Measurements from ENCODE around the gene ATXN1.

The ATXN1 gene

DNA sequence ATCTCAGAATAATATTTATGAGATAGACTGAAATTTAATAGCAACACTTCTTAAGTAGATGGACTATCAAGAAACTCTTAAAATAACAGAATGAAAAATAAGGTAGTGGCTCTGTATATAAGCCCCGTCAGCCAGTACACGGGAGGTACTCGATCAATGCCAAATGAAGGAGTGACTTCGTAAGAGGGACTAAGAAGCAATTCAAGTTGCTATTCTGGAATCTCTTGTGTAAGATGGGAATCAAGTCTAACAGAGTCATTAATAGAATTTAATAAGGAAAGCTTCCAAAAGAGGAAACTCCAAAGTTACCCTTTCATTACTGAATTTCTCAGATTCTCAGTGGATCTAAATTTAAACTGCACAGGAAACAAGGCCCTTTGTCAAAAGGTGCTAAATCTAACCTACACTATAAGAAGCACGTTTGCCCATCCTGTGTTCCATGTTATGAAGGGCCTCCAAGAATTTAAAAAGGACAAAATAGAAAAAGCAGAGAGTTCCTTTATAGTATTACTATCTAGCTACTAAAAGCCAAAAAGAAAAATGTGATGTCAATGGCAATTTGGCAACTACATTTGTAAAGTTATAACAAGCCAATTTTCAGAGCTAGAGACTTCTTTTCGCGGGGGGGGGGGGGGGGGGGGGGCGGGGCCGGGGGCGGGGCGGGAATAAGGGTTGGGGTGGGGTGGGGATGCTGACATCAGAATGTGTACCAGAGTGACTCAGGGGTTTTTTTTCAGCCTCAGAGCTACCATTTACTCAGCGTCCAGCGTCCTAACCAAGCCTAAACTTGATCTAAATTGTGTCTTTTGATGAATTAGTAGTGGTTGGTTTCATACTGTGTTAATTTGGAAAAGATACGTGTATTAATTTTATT is 322.3 kb downstream of the ATXN1 start:
- no peak for DNase-seq (ENCODE audit: low spot score)

DNA sequence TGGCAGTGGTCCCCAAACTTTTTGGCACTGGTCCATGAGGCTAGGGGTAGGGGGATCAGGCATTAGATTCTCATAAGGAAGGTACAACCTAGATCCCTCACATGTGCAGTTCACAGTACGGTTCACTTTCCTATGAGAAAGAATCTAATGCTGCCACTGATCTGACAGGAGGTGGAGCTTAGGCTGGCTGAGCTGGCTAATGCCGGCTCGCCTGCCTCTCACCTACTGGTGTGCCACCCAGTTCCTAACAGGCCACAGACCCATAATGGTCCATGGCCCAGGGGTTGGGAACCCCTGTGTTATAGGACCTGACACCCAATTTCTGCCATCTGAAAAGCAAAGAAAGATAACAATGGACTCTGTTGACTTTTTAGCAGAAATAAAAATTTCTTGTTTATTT is 323.3 kb downstream of the ATXN1 start:
- no peak for DNase-seq (ENCODE audit: low spot score)

DNA sequence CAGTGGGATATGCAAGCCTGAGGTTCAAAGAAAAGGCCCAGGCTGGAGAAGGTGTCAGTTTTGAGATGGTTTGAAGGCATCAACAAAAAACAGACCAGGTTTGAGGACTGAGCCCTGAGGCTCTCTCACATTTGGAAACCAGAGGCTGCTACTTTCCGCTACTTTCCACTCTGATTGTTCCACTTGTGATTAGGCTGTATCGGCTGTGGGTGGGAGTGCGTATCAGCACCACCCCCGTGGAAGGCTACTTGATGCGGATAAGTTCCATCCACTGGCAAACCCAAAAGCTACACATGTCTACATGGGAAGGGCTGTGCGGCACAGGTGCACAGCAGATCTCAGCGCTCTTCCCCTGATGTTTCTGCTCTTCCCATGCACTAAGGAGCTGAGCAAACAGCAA is 324.2 kb downstream of the ATXN1 start:
- DNase-seq (ENCODE audit: low spot score), result no peak

DNA sequence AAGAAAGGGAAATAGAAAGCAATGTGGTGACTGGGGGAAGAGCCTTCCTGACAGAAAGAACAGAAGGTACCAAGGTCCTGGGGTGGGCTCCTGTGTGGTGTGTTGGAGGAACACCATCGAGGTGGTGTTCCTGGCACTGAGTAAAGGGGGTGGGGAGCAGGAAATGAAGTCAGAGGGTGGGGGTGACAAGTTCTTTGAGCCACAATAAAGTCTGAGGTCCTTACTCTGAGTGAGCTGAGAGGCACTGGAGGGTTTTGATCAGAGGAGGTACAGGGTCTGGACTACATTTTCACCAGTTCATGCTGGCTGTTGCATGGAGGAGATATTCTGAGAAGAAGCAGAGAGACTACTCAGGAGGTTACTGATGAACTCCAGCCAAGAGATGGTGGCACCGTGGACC is 324.7 kb downstream of the ATXN1 start:
- no peak for DNase-seq (ENCODE audit: low spot score)

DNA sequence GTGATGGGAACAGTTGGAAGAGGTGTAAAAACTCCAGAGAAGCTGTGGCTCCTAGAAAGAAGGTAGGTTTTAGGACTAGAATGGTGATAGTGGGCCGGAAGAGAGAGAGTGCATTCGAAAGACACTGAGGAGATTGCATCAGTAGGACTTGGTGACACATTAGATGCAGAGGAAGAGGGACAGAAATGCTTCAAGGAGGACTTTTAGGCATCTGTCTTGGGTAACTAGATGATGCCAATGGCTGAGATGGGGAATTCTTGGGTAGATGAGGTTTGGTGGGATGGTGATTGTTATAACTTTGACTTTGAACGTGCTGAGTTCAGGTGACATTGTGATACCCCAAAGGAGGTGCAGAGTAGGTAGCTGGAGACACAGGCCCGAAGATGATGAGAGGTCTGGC is 326.4 kb downstream of the ATXN1 start:
- DNase-seq (ENCODE audit: low spot score), result no peak

DNA sequence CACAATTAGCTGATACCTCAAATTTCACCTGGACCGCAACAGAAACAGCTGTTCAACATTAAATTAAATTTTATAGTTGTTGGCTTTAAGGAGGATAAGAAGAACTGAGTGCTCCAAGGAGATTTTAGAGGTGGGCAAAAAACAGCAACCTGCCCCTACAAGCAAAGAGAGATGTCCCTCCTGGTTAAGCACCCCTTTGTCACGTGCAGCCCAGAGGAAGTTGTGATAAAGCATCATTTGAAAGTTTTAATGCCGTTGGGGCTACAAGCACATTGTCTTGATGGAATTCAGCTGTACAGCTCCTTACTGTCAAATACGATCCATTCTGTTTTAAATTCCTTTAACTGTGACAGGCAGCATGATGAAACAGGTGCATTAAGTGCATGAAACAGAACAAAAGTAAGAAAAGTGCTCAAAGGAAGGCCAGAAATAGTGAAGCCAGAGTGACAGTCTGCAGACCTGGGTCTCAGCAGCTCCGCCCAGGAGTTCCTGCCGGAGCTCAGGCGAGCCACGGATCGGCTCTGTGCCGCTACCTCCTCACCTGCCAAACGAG is 327.8 kb downstream of the ATXN1 start:
- no peak for DNase-seq (ENCODE audit: low spot score)

DNA sequence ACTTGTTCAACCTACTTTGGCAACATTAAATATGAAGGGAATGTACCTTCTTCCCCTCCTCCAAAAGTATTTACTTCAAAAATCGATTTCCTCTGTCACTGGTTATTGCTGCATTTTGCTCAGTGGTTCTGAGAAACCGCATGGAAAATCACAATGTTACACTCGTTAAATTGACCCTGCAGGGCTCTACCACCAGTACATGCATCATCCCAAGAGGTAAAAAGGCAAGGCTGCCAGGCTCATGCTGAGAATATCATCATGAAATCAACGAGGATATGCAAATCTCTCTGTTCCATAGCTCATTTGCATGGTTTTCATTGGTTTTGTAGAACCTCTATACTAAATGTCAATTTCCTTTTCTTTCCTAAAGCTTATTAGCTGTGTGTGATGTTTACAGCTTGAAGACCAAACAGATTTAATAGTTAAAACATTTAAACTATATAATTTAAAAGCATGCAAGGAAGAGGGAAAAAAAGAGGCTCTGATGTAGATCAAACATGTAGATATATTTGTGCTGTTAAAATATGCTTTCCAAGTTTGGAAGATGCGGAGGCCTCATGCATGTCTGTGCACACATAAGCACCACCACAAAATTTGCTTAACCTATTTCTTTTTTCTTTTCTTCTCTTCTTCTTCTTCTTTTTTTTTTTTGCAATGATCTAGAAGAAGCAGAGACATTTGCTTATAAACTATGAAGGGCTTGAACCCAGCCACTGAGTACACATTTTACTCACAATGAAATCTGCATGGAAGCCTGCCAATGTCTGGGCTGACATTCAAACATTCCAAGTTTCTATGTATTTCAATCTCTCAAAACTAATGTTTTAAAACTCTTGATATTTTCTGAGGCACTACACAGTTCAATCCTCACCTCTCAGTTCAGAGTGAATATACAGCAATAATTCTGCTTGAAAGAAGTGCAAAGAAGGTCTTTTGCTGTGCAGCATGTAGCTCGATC is 328.9 kb downstream of the ATXN1 start:
- DNase-seq (ENCODE audit: low spot score), result no peak

DNA sequence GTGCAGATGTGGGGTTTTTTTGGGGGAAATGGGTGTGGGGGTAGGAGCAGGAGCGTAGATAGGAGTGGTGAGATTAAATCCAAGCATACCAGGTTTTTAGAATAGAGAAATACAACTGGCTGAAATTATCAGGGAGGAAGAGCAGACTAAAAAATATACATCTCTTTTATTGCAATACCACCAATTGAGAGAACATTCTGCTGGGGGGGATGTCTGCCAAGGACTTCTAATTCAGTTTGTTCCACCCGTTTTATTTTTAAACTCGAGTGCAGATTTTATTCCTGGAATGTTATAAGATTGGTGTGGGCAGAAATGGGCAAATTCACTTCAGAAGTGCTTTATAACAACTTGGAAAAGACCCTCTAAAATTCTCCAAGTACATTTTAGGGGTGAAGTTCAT is 330.2 kb downstream of the ATXN1 start:
- DNase-seq (ENCODE audit: low spot score), result no peak

DNA sequence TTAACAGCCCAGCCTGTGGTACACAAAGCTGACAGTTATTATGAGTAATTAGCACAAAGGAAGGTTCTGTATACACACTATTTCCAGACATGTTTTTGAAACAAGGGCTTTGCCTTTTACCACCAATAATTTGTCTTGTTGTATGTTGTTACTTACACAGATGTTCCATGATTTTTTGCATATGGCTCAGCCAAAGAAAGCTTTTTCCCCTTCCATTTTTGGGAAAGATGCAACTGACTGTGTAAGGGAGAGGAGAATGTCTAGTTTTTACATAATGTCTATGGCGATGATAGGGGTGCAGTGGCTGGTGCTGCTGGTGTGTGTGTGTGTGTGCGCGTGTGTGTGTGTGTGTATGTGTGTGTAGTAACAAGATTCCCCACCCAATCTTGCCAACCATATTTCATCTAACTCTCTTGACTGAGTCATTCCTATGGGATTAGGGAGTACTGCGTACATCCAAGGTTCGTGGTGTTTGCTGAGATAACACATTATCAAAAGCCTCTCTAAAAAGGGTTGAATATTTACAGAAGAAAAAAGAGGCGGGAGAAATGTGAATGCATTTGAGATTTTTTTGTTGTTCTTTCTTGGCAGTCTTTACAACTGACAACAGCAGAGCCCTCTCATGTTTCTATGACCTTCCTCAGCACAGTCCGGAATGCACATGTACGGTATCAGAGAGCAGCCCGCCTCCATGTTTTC is 330.7 kb downstream of the ATXN1 start:
- no peak for DNase-seq (ENCODE audit: low spot score)

DNA sequence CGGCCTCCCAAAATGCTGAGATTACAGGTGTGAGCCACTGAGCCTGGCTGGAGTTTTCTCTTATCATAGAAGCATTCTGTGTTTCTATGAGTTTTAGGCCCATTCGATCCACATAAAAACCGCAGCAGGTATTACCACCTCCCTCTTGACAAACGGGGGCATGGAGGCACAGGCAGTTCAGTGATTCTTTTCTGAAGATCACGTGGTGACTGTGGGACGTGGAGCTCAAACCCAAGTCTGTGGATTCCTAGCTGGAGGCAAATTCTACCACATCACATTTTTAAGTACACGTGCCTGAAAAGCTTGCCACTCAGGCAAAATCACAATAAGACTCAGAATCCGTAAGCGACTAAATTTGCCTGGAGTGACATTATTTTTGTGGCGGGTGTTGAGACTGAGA is 331.6 kb downstream of the ATXN1 start:
- DNase-seq (ENCODE audit: low spot score), result no peak

DNA sequence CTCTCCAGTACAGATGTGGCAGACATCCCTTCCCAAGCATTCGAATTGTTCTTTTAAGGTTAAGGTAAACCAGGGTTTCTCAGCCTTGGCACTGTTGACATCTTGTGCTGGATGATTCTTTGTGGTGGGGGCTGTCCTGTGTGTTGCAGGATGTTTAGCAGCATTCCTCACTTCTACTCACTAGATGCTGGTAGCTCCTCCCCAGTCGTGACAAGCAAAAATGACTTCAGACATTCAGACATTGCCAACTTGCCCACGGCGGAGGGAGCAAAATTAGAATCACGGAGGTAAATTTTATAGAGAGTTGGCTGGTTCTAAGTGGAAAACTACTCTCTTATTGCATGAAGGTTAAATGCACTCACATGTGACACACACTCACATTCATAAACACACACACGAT is 334.1 kb downstream of the ATXN1 start:
- no peak for DNase-seq (ENCODE audit: low spot score)

DNA sequence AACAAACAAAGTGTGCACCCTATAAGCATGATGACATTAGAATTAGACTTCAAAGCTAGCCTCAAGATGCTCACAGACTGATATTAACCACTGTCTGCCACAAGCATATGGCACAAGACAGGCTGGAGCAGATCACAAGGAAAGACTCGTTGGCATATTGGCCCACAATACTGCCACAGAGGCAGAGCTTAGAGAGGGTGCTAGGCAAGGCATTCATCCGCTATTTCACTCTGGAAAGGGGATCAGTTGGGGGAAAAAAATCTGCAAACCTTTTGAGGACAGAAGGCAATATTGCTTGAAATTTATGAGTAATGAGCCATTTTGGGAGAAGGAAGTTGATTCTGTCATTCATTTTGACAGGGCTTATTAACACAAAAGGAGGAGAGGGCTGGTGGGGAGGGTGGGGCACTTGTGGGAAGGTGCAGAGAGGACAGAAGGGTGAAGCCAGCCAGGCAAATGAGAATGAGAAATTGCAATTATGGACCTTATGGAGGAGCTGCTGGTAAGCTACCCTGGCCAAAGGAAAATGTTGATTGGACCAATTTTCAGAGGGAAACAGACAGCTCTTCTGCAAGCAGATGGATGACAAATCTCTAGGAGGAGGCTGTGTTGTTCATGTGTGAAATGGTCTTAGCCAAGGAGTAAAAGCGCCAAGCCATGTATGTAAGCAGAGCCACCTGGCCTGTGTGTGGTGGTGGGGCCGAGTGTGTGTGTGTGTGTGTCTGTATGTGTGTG is 335.2 kb downstream of the ATXN1 start:
- no peak for DNase-seq (ENCODE audit: low spot score)

DNA sequence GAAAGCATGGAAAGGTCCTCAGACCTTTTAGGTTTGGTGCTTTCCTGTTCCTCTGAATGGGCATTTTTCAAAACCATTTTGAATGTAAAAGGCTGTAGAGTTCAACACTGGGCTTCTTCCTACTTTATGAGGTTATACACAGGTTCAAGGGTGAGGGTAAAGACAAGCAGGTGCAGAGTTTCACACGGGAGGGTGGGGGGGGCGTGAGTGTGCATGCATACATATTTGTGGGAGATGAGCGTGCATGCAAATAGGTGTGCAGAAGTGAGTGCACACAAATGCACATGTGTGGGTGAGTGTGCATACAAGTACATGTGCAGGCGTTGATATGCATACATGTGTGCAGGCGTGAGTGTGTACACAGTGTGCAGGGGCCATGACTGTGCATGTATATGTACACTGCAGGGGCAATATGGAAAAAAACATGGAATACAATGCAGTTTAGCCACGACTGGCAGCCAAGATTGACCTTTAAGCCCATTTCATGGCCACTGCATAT is 339.7 kb downstream of the ATXN1 start:
- no peak for DNase-seq (ENCODE audit: low spot score)

DNA sequence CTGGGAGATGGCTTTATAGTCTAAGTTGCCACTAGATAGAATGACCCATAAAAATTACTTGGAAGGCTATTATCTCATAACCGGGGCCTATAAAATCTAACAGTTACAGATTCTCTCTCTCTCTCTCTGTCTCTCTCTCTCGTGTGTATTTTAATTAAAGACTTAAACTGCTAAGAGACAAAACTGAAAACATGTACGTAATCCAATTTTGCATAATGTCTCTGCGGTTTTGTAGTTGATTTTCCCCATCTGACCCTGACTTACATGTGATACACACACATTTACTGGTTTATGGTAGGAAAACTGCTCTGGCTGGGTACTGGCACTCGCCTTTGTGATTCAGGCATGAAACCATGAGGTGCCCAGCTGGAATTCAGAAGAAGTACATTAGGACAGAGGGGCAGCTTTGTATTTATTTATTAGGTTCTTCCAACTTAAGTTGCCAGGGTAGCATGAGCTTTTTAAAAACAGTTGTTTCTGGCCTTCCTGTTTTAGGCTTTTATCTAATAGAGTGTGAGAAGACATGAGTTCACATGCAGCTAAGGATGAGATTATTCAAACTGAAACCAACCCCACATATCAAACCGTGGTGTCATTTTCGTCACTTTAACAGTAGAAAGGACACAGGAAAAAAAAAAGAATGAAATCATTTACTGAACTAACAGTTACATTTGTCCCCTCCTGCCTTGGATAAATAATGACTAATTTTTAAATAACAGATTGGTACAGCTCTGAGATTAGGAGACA is 340.4 kb downstream of the ATXN1 start:
- DNase-seq (ENCODE audit: low spot score), result no peak

DNA sequence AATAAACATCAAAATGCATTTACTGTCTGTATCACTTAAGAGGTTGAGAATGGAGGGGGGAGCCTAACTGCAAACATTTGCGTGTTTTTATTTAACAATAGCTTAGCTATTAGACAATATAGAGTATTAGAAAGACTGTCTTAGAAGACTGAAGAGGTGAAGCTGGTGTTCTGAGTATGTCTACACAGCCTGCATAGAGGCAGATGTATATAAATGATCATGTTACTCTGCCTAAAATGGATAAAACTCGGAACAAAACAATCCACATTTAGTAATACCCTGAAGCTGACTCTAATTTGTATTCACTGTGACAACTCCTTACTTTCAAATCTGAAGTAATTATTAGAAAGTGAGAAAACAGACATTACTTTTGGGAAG is 340.9 kb downstream of the ATXN1 start:
- no peak for DNase-seq (ENCODE audit: low spot score)

DNA sequence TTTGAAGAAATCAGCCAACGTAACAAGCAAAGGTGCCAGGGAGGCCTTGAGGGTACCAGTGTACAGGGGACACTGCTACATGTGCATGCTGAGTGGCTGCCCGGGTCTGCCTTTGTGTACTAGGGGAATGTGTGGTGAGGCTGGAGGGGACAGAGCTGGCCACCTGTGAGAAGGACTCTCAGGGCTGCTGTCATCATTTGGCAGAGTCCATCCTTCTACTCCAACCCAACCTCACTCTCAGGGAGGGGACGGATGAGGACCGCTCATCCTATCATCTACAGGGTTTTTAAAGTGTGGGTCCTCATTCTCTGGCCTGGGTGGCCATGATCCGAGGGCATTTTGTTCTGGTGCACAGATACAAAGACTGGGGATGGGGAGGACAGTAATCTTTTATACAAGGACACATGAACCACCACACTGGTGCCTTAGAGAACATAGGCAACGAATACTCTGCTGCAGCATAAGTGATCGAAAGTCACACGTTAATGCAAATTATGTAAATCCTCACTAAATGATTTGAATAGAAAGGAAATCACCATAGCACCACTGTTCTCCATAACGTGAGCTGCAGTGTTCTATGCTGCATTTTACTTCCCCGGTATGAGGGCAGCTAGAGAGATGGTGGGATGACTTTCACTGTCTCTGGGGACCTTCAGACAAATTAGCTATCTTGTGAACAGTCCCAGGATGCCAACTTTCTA is 341.5 kb downstream of the ATXN1 start:
- DNase-seq (ENCODE audit: low spot score), result no peak

DNA sequence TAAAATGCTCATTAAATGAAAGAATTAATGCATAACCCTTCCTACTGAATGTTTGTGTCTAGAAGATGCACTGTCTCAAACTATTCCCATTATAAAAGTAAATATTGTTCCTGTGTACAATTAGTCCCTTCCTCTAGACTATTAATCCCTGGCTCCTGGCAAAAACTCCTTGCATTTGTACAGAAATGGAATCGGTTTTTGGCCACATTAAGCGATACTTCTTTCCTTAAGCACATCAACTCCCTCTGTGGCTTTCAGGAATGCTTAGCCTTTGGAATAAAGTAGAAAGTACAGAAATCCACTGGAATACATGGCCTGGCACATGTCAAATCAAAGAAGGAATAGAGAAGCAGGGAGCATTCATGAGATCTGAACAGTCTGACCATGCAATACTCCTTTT is 343.1 kb downstream of the ATXN1 start:
- no peak for DNase-seq (ENCODE audit: low spot score)

DNA sequence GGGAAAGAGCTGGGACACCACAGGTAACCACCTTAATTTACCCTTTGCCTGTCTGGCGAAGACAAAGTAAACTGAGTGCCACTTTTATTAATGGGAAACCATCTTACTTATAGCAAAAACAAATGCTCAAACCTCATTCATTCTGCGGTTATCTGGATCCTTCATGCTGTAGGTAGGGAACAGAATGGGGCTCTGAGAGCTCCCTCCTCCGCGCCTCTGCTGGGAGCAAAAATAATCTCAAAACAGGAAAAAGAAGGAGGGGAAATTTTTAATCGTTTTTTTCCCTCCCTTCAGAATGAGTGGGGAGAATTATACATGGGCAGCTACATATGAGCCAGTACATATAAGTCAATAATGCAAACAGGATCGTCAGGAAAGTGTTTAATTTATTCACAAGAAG is 345.6 kb downstream of the ATXN1 start:
- DNase-seq (ENCODE audit: low spot score), result no peak

DNA sequence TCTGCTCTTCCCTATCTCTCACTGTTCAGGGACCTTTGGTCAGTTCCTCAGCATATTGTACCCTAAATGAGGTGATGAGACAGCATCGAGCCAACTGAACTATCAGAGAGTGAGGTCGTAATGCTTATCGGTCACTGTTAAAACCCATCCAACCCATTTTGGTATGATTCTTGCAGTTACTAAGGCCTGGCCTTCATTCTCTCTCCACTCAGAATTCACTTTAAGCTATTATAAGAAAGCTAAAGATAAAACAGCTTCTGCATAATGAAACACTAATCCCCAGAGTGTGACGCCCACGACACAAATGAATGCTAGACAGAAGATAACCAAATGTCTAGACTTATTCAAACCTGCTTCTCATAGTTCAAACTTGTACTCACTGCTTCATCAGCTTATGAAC is 347.1 kb downstream of the ATXN1 start:
- no peak for DNase-seq (ENCODE audit: low spot score)

DNA sequence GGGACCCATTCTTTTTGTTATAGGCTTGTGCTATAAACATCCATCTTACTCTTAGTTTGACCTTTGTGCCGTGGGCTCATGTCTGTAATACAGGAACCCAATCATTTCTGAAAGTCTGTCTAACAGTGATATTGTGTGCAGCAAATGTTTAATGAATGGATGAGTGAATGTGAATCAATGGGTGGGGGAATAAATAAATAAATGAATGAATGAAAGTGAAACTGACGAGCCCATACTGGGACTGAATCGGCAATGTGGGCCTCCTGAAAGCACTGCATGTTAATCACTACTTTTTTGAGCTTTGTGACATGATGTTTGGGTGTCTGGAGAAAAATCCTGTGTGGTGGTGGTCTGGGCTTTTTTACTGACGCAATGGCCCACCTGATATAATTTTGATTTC is 347.9 kb downstream of the ATXN1 start:
- DNase-seq (ENCODE audit: low spot score), result no peak
